H1 (cell line): ENCODE measurements around the gene USH1C. TPM values are rescaled to one million over a fixed set of nuclear protein-coding genes. Genes with fewer than 3 reads are reported as not detected.

Experiments
- CTCF ChIA-PET: fragments of 300-600 bp; sonication (Branson Sonifier 250); formaldehyde crosslinking; loops from one replicate; lab custom pipeline; 2021; ENCODE audit not compliant: partially characterized antibody; lab: Charles Lee
- POLR2A ChIA-PET: fragments of 300-600 bp; sonication (Branson Sonifier 250); formaldehyde crosslinking; loops from one replicate; lab custom pipeline; 2021; ENCODE audit warnings: inconsistent platforms; ENCODE audit not compliant: partially characterized antibody; lab: Charles Lee
- DNase-seq, 2 experiments: peaks; one replicate each; pipeline versions ENCODE4 v3.0.0 to v3.0.0-alpha.2; 2010 to 2022; ENCODE audit warnings: low spot score in 2 of 2, low read depth in 1 of 2, mixed read lengths in 1 of 2
- FAIRE-seq: peaks from 2 replicates; lab custom pipeline; 2011; peaks lifted over from hg19 to GRCh38; lab: Jason Lieb, UNC
- H2AFZ ChIP-seq: 2 replicates; pipeline ENCODE4 v1.8.1; 2012; ENCODE audit warnings: low read length, inconsistent platforms
- H2AK5ac ChIP-seq: 2 replicates; pipeline ENCODE4 v1.6.1; 2013; ENCODE audit warnings: low read depth, low read length
- H2BK120ac ChIP-seq: replicated peaks from 2 replicates; pipeline ENCODE3; 2013; ENCODE audit warnings: low read depth, low read length, inconsistent platforms
- H2BK12ac ChIP-seq: 2 replicates; pipeline ENCODE4 v1.6.1; 2013; ENCODE audit warnings: low read depth, low read length
- H2BK15ac ChIP-seq: 2 replicates; pipeline ENCODE4 v1.6.1; 2013; ENCODE audit warnings: low read length
- H2BK20ac ChIP-seq: 2 replicates; pipeline ENCODE4 v1.6.1; 2013; ENCODE audit warnings: low read length
- H2BK5ac ChIP-seq: 2 replicates; pipeline ENCODE4 v1.6.1; 2013; ENCODE audit warnings: low read depth, low read length
- H3K14ac ChIP-seq: 2 replicates; pipeline ENCODE4 v1.6.1; 2013; ENCODE audit warnings: inconsistent platforms; ENCODE audit not compliant: insufficient read length
- H3K18ac ChIP-seq: 2 replicates; pipeline ENCODE4 v1.6.1; 2013; ENCODE audit warnings: low read length; ENCODE audit errors: extremely low read depth
- H3K23ac ChIP-seq: 2 replicates; pipeline ENCODE4 v1.6.1; 2013; ENCODE audit warnings: inconsistent platforms; ENCODE audit not compliant: insufficient read length
- H3K23me2 ChIP-seq: 2 replicates; pipeline ENCODE4 v1.6.1; 2013; ENCODE audit warnings: low read depth, low read length
- H3K27ac ChIP-seq: 2 replicates; pipeline ENCODE4 v1.6.1; 2011; ENCODE audit warnings: low read depth, low read length, inconsistent platforms
- H3K27me3 ChIP-seq, 4 experiments: replicated peaks in 1 of 4; 1 replicate in 1 of 4; 2 replicates in 3 of 4; pipeline versions ENCODE4 v1.6.1 to v1.8.1; 2011 to 2013; ENCODE audit warnings: low read length in 3 of 4, mild to moderate bottlenecking in 3 of 4, inconsistent platforms in 2 of 4, mixed read lengths in 2 of 4, moderate library complexity in 1 of 4; ENCODE audit not compliant: control insufficient read depth in 3 of 4, insufficient read depth in 3 of 4; ENCODE audit errors: extremely low read depth in 1 of 4
- H3K36me3 ChIP-seq, 4 experiments: 2 replicates each; pipeline versions ENCODE4 v1.6.1 to v1.8.1; 2011 to 2013; ENCODE audit warnings: mild to moderate bottlenecking in 4 of 4, low read length in 3 of 4, moderate library complexity in 2 of 4, control low read depth in 1 of 4, inconsistent platforms in 1 of 4; ENCODE audit not compliant: insufficient read depth in 4 of 4, control insufficient read depth in 2 of 4
- H3K4ac ChIP-seq: replicated peaks from 2 replicates; pipeline ENCODE3; 2013; ENCODE audit warnings: low read length, low read depth, mixed read lengths, inconsistent platforms; ENCODE audit not compliant: insufficient read length
- H3K4me1 ChIP-seq, 4 experiments: replicated peaks in 1 of 4; 1 replicate in 1 of 4; 2 replicates in 3 of 4; pipeline versions ENCODE4 v1.6.1 to v1.8.1; 2011 to 2013; ENCODE audit warnings: low read length in 3 of 4, inconsistent platforms in 2 of 4, mixed read lengths in 1 of 4; ENCODE audit not compliant: insufficient read depth in 4 of 4, control insufficient read depth in 3 of 4
- H3K4me2 ChIP-seq, 2 experiments: 2 replicates each; pipeline versions ENCODE4 v1.6.1 to v1.8.1; 2011 to 2013; ENCODE audit warnings: low read depth in 2 of 2, low read length in 2 of 2, control low read depth in 1 of 2, inconsistent platforms in 1 of 2, mild to moderate bottlenecking in 1 of 2; ENCODE audit not compliant: insufficient read depth in 1 of 2
- H3K4me3 ChIP-seq, 4 experiments: fragments of 200-600, 300-600 bp in 1 of 4; sonication (generic), shearing (Covaris generic), sonication (Bioruptor Twin) in 1 of 4; 2 replicates each; pipeline versions ENCODE4 v1.5.1 to v1.8.1; 2011 to 2016; ENCODE audit warnings: low read length in 4 of 4, low read depth in 3 of 4, control low read depth in 2 of 4, inconsistent platforms in 2 of 4, mild to moderate bottlenecking in 2 of 4, mixed read lengths in 1 of 4, moderate library complexity in 1 of 4; ENCODE audit not compliant: insufficient read depth in 2 of 4; ENCODE audit errors: extremely low read depth in 1 of 4
- H3K56ac ChIP-seq: replicated peaks from 2 replicates; pipeline ENCODE3; 2013; ENCODE audit warnings: low read depth, mild to moderate bottlenecking, mixed read lengths, low read length, inconsistent platforms; ENCODE audit not compliant: insufficient read length
- H3K79me1 ChIP-seq: 2 replicates; pipeline ENCODE4 v1.6.1; 2013; ENCODE audit warnings: low read depth, low read length, control low read depth
- H3K79me2 ChIP-seq, 2 experiments: 2 replicates each; pipeline versions ENCODE4 v1.6.1 to v1.8.1; 2012 to 2013; ENCODE audit warnings: low read length in 2 of 2, mild to moderate bottlenecking in 2 of 2, inconsistent platforms in 1 of 2; ENCODE audit not compliant: insufficient read depth in 2 of 2, control insufficient read depth in 1 of 2
- H3K9ac ChIP-seq, 4 experiments: replicated peaks in 1 of 4; 1 replicate in 1 of 4; 2 replicates in 3 of 4; pipeline versions ENCODE4 v1.6.1 to v1.8.1; 2011 to 2013; ENCODE audit warnings: low read depth in 3 of 4, low read length in 3 of 4, control low read depth in 2 of 4, mild to moderate bottlenecking in 2 of 4, moderate library complexity in 2 of 4, inconsistent platforms in 1 of 4; ENCODE audit errors: extremely low read depth in 1 of 4
- H3K9me3 ChIP-seq, 2 experiments: 2 replicates each; pipeline versions ENCODE4 v1.6.1 to v1.8.1; 2012 to 2013; ENCODE audit warnings: mild to moderate bottlenecking in 2 of 2, moderate library complexity in 2 of 2, control low read depth in 1 of 2, inconsistent platforms in 1 of 2, low read depth in 1 of 2, low read length in 1 of 2, mixed read lengths in 1 of 2; ENCODE audit not compliant: insufficient read depth in 2 of 2
- H4K20me1 ChIP-seq, 2 experiments: replicated peaks in 1 of 2; 2 replicates each; pipeline versions ENCODE3 to v1.8.1; 2011 to 2013; ENCODE audit warnings: inconsistent platforms in 2 of 2, low read length in 2 of 2, mild to moderate bottlenecking in 1 of 2; ENCODE audit not compliant: insufficient read depth in 2 of 2, control insufficient read depth in 1 of 2
- H4K5ac ChIP-seq: 2 replicates; pipeline ENCODE4 v1.6.1; 2013; ENCODE audit warnings: low read length, low read depth, mixed read lengths, inconsistent platforms; ENCODE audit not compliant: insufficient read length
- H4K8ac ChIP-seq: 2 replicates; pipeline ENCODE4 v1.8.0; 2013; ENCODE audit warnings: mild to moderate bottlenecking, moderate library complexity, low read length, inconsistent platforms; ENCODE audit not compliant: insufficient read depth; ENCODE audit errors: extremely low read depth
- H4K91ac ChIP-seq: replicated peaks from 2 replicates; pipeline ENCODE3; 2013; ENCODE audit warnings: low read length, mixed read lengths, inconsistent platforms; ENCODE audit not compliant: insufficient read length
- SRF ChIP-seq: IDR thresholded peaks from 2 replicates; pipeline ENCODE4 v1.6.1; 2011; ENCODE audit warnings: mild to moderate bottlenecking, low read depth, low read length, moderate library complexity
- WGBS, 2 experiments: shearing (Covaris generic) in 1 of 2; methylation state at CpG; one replicate each; pipeline versions ENCODE4 v1.1.6 to v1.1.7; 2013 to 2015; ENCODE audit warnings: low lambda C conversion rate in 2 of 2, mixed read lengths in 2 of 2, inconsistent platforms in 1 of 2, low coverage in 1 of 2, missing lambda C conversion rate in 1 of 2; ENCODE audit not compliant: insufficient replicate concordance in 2 of 2, insufficient coverage in 1 of 2, insufficient read length in 1 of 2; ENCODE audit errors: extremely low coverage in 1 of 2, missing lambda C conversion rate in 1 of 2; 5-methylcytosine and 5-hydroxymethylcytosine counted together
- polyA plus RNA-seq, 7 experiments: library from polyadenylated mRNA; depleted of rRNA in 3 of 7; stranded (reverse) in 5 of 7; unstranded in 2 of 7; fragments of >200 nt in 5 of 7; fragments of 200-250 nt in 2 of 7; gene quantifications; 1 replicate in 5 of 7; 2 replicates in 1 of 7; 4 replicates in 1 of 7; pipeline versions ENCODE4 v1.2.1 to v1.2.3, GENCODE V29; 2011 to 2013; ENCODE audit warnings: missing spikeins in 2 of 7, mixed read lengths in 2 of 7
- total RNA-seq: library from RNA; stranded (reverse); fragmentation: NEBNext Ultra II Directional; extraction: Animal tissue kit (Norgen Biotek cat#: 25700); gene quantifications from 2 replicates; pipeline ENCODE4 v1.2.1, GENCODE V29; 2021
- TF ChIP-seq, protein P1 (sequence below), 3 experiments: IDR thresholded peaks; 1 replicate in 2 of 3; 2 replicates in 1 of 3; pipeline versions ENCODE4 v1.5.1 to v1.6.1; 2011; ENCODE audit warnings: low read length in 3 of 3, mild to moderate bottlenecking in 3 of 3, inconsistent platforms in 2 of 3, low read depth in 1 of 3, moderate library complexity in 1 of 3; ENCODE audit not compliant: insufficient read depth in 1 of 3; ENCODE audit errors: control extremely low read depth in 1 of 3

USH1C gene
- total and polyA plus RNA-seq, 2 of the 8 experiments (the other 6 are each of a cell fraction or from before 2014, with no cell fraction given), result 1.3 to 1.6 TPM

DNA sequence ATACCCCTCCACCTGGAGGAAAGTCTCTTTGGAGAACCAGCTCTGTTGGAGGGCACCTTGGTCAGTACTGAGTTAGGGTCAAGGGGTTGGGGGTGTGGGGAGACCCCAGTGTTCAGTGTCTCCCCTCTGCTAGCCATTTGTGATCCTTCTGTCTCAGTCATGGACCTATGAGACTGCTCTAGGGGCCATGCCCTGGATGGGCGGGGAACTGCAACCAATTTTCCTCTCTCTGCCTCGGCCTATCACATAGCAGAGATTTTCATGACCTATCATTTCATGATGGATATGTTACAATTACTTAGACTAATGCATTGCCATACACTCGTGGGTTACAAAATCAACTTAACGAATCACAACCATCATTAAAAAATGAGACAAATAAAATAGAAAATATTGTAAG, 10.3 kb upstream of the USH1C start:
- no peaks in the 10 kb centered on the region for H3K36me3 ChIP-seq
- no peak overlapping the region for H4K5ac ChIP-seq
- WGBS, 2 experiments, result 78% methylated on average over 4 of the region's 4 CpGs; no CpG with 5 or more reads in 1 of the 2 experiments
- H3K18ac ChIP-seq, result no peak overlapping the region
- CTCF ChIA-PET, result interaction anchor here (0.5 to 9.4 kb wide), 6 partner anchors 7 to 702 kb away, joined by 3 to 98 read pairs (median 5); partner anchors contain the start of gene USH1C
- H3K56ac ChIP-seq, result no peak overlapping the region
- H3K79me1 ChIP-seq, result no peaks in the 10 kb centered on the region
- no peaks in the 10 kb centered on the region for H3K79me2 ChIP-seq
- H3K23me2 ChIP-seq, result no peaks in the 10 kb centered on the region; the same call in 1 of the 2 replicates
- no peak overlapping the region for H4K8ac ChIP-seq
- TF ChIP-seq, protein P1, sequence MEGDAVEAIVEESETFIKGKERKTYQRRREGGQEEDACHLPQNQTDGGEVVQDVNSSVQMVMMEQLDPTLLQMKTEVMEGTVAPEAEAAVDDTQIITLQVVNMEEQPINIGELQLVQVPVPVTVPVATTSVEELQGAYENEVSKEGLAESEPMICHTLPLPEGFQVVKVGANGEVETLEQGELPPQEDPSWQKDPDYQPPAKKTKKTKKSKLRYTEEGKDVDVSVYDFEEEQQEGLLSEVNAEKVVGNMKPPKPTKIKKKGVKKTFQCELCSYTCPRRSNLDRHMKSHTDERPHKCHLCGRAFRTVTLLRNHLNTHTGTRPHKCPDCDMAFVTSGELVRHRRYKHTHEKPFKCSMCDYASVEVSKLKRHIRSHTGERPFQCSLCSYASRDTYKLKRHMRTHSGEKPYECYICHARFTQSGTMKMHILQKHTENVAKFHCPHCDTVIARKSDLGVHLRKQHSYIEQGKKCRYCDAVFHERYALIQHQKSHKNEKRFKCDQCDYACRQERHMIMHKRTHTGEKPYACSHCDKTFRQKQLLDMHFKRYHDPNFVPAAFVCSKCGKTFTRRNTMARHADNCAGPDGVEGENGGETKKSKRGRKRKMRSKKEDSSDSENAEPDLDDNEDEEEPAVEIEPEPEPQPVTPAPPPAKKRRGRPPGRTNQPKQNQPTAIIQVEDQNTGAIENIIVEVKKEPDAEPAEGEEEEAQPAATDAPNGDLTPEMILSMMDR (IDR thresholded peaks at IDR 0.05; ENCODE audit: control extremely low read depth in 1 of 3, insufficient read depth in 1 of 3, low read depth in 1 of 3, low read length in 3 of 3), result peak in 2 of 3 experiments; percentile 2 to 23; a peak in 2 of 4 replicates
- no peak for TF ChIP-seq SRF
- TF ChIP-seq, all 59 proteins: peak for 1
- no peak for FAIRE-seq
- no peak overlapping the region for H2BK15ac ChIP-seq
- H2BK120ac ChIP-seq, result no peak overlapping the region
- H2AFZ ChIP-seq, result no peak overlapping the region
- H3K4me2 ChIP-seq, result no peak overlapping the region
- H4K20me1 ChIP-seq, result no peaks in the 10 kb centered on the region
- H3K27me3 ChIP-seq, result no peaks in the 10 kb centered on the region
- no peaks in the 10 kb centered on the region for H3K9me3 ChIP-seq
- no peak overlapping the region for H3K4me3 ChIP-seq
- no peak overlapping the region for H3K4ac ChIP-seq
- H3K4me1 ChIP-seq, result no peaks in the 10 kb centered on the region
- no peak overlapping the region for H3K23ac ChIP-seq
- H3K14ac ChIP-seq, result no peak overlapping the region
- H3K9ac ChIP-seq, result no peak overlapping the region
- H2BK12ac ChIP-seq, result no peak overlapping the region
- POLR2A ChIA-PET, result no interaction called here
- no peak overlapping the region for H2AK5ac ChIP-seq
- DNase-seq, result no peak
- H2BK20ac ChIP-seq, result no peak overlapping the region
- H2BK5ac ChIP-seq, result no peak overlapping the region
- no peak overlapping the region for H4K91ac ChIP-seq
- H3K27ac ChIP-seq, result no peak overlapping the region
